WERI-Rb-1 (cell line): ENCODE measurements around the gene AHI1.
"Not testable (repeated sequence)": the region's sequence is repeated elsewhere in the genome, so short reads cannot be mapped to it uniquely, and the experiment has no call there.

Source experiments
- DNase-seq: peaks from one replicate; pipeline ENCODE4 v3.0.0-alpha.2; 2020
- H3K27ac ChIP-seq: fragments of 250-450 bp; sonication (Bioruptor Pico); 2 replicates; pipeline ENCODE4 v1.5.1; 2020; ENCODE audit warnings: mild to moderate bottlenecking, moderate library complexity
- H3K27me3 ChIP-seq: fragments of 250-450 bp; sonication (Bioruptor Pico); 2 replicates; pipeline ENCODE4 v1.5.1; 2021; ENCODE audit warnings: mild to moderate bottlenecking, low read depth, moderate library complexity; ENCODE audit not compliant: insufficient read depth, severe bottlenecking
- H3K36me3 ChIP-seq: fragments of 250-450 bp; sonication (Bioruptor Pico); 2 replicates; pipeline ENCODE4 v1.5.1; 2020; ENCODE audit warnings: mild to moderate bottlenecking, moderate library complexity
- H3K4me3 ChIP-seq: 2 replicates; pipeline ENCODE4 v1.5.1; 2011; ENCODE audit warnings: low read depth, mild to moderate bottlenecking, control low read depth, low read length
- H3K9me3 ChIP-seq: fragments of 250-450 bp; sonication (Bioruptor Pico); 2 replicates; pipeline ENCODE4 v1.5.1; 2021; ENCODE audit warnings: mild to moderate bottlenecking, moderate library complexity; ENCODE audit not compliant: severe bottlenecking
- TF ChIP-seq, protein P1 (sequence below): IDR thresholded peaks from 2 replicates; pipeline ENCODE4 v1.5.1; 2011; ENCODE audit warnings: low read depth, mild to moderate bottlenecking, control low read depth, inconsistent platforms, low read length

Gene AHI1

DNA sequence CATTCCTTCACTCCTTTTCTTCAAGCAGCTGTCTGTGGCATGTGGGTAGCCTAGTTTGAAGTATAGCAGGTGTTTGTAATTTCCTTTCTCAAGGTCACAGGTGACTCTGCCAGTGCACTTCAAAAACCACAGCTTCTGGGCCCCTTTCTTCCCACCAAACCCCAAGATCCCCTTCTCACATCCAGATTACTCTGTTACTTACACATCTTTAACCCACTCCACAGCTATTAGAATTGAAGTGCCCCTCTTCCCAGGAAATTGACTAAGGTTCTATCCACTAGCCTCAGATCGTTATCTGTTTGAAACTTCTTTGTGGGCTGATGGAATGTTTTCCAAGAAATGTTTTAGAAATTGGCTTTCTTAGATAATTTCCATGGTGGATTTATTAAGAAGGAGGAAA, 150.8 kb downstream of the AHI1 start:
- no peak overlapping the region for H3K27ac ChIP-seq
- DNase-seq: no peak
- no peak overlapping the region for H3K4me3 ChIP-seq
- TF ChIP-seq, protein P1, sequence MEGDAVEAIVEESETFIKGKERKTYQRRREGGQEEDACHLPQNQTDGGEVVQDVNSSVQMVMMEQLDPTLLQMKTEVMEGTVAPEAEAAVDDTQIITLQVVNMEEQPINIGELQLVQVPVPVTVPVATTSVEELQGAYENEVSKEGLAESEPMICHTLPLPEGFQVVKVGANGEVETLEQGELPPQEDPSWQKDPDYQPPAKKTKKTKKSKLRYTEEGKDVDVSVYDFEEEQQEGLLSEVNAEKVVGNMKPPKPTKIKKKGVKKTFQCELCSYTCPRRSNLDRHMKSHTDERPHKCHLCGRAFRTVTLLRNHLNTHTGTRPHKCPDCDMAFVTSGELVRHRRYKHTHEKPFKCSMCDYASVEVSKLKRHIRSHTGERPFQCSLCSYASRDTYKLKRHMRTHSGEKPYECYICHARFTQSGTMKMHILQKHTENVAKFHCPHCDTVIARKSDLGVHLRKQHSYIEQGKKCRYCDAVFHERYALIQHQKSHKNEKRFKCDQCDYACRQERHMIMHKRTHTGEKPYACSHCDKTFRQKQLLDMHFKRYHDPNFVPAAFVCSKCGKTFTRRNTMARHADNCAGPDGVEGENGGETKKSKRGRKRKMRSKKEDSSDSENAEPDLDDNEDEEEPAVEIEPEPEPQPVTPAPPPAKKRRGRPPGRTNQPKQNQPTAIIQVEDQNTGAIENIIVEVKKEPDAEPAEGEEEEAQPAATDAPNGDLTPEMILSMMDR: no peak
- no peaks in the 10 kb centered on the region for H3K27me3 ChIP-seq
- H3K36me3 ChIP-seq: no peaks in the 10 kb centered on the region; the same call in 1 of the 2 replicates
- H3K9me3 ChIP-seq: no peaks in the 10 kb centered on the region

DNA sequence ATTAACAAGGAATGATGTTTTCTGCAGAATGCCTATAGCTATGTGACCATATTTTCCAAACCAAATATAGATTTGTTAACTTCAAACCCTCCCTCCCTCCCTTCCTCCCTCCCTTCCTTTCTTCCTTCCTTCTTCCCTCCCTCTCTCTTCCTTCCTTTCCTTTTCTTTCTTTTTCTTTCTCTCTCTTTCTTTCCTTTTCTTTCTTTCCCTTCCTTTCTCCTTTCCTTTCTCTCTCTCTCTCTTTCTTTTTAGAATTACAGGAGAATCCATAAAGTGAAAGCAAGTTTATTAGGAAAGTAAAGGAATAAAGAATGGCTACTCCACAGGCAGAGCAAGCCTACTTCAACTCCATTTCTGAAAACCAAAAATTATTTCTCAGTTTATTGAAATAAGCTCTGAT, 153.0 kb downstream of the AHI1 start:
- H3K4me3 ChIP-seq: no peak overlapping the region
- no peaks in the 10 kb centered on the region for H3K27me3 ChIP-seq
- no peaks in the 10 kb centered on the region for H3K9me3 ChIP-seq
- DNase-seq: no peak
- TF ChIP-seq, protein P1: no peak
- H3K36me3 ChIP-seq: no peaks in the 10 kb centered on the region; the same call in 1 of the 2 replicates
- H3K27ac ChIP-seq: no peak overlapping the region

DNA sequence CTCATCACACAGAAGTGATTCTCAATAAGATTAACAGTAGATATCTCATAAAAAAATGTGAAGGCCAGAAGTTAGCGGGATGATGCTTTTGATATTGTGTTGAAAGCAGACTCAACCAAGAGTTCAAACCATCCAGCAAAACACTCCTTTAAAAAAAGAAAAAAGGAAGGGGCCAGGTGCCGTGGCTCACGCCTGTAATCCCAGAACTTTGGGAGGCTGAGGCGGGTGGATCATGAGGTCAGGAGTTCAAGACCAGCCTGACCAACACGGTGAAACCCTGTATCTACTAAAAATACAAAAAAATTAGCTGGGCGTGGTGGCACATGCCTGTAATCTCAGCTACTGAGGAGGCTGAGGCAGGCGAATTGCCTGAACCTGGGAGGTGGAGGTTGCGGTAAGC, 157.6 kb downstream of the AHI1 start:
- H3K27ac ChIP-seq, H3K27me3 ChIP-seq, H3K9me3 ChIP-seq, H3K36me3 ChIP-seq, DNase-seq, H3K4me3 ChIP-seq: not testable (repeated sequence)

DNA sequence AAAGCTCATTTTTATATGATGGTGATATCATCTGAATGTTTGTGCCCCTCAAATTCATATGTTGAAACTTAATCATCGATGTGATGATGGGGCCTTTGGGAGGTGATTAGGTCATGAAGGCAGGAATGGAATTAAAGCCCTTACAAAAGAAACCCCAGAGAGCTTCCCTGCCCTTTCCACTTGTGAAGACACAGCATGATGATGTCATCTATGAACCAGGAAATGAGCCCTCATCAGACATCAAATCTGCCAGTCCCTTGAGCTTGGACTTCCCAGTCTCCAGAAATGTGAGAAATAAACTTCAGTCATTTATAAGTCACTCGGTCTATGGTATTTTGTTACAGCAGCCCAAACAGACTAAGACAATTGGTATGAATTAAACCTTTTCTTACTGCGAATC, 163.4 kb downstream of the AHI1 start:
- TF ChIP-seq, protein P1: no peak
- Histone ChIP-seq H3K27me3 (no peaks in the 10 kb centered on the region), H3K27ac (no peak overlapping the region), H3K4me3 (no peak overlapping the region), H3K9me3 (no peaks in the 10 kb centered on the region), H3K36me3 (no peaks in the 10 kb centered on the region)
- no peak for DNase-seq

DNA sequence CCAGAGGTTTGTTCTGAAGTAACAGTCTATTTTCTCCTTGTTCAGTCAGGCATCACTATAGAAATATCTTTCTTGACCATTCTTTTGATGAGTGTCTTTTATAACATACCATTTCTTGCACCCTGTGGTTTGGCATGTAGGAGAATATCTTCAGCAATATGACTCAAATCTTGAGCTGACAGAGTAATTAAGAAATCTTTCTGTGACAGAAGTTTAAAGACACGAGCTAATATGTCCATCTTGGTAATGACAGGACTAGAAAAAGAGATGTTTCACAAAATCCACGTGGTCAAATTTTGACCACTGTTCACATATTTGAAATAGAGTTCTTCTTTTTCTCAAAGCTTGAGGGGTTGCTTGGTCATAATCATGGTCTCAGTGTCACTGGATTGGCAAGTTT, 166.5 kb downstream of the AHI1 start:
- no peak overlapping the region for H3K4me3 ChIP-seq
- H3K27ac ChIP-seq: no peak overlapping the region
- H3K36me3 ChIP-seq: no peaks in the 10 kb centered on the region
- TF ChIP-seq, protein P1: no peak
- no peaks in the 10 kb centered on the region for H3K9me3 ChIP-seq
- DNase-seq: no peak
- no peaks in the 10 kb centered on the region for H3K27me3 ChIP-seq

DNA sequence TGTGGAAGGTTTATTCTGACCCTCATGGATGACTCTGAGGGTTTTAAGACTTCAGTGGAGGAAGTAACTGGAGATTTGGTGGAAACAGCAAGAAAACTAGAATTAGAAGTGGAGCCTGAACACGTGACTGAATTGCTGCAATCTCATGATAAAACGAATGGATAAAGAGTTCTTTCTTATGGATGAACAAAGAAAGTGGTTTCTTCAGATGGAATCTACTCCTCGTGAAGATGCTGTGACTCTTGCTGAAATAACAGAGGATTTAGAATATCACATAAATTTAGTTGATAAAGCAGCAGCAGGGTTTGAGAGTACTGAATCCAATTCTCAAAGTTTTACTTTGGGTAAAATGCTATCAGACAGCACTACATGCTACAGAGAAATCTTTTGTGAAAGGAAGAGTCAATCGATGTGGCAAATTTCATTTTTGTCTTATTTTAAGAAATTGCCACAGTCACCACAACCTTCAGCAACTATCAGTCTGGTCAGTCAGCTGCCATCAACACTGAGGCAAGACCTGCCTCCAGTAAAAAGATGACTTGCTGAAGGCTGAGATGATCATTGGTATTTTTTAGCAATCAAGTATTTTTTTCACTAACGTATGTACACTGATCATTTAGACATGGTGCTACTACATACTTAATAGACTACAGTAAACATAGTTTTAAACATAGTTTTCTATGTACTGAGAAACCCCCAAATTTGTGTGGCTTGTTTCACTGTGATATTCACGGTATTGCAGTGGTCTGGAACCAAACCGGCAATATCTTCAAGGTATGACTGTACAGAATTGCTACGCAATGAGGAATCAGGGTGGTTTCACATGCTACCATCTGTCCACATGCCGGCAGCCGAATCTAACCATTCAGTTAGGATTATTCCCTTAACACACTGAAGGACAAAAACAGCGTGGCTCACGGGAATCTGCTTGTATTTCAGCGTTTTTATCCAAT, 167.4 kb downstream of the AHI1 start:
- H3K27ac ChIP-seq: no peak overlapping the region
- H3K4me3 ChIP-seq: no peak overlapping the region
- TF ChIP-seq, protein P1: no peak
- DNase-seq: no peak
- no peaks in the 10 kb centered on the region for H3K9me3 ChIP-seq
- no peaks in the 10 kb centered on the region for H3K36me3 ChIP-seq
- H3K27me3 ChIP-seq: no peaks in the 10 kb centered on the region
